ENCODE measurements around the gene ZNF792.
"Not testable (repeated sequence)": the region's sequence is repeated elsewhere in the genome, so short reads cannot be mapped to it uniquely, and the experiment has no call there.

Gene ZNF792

DNA sequence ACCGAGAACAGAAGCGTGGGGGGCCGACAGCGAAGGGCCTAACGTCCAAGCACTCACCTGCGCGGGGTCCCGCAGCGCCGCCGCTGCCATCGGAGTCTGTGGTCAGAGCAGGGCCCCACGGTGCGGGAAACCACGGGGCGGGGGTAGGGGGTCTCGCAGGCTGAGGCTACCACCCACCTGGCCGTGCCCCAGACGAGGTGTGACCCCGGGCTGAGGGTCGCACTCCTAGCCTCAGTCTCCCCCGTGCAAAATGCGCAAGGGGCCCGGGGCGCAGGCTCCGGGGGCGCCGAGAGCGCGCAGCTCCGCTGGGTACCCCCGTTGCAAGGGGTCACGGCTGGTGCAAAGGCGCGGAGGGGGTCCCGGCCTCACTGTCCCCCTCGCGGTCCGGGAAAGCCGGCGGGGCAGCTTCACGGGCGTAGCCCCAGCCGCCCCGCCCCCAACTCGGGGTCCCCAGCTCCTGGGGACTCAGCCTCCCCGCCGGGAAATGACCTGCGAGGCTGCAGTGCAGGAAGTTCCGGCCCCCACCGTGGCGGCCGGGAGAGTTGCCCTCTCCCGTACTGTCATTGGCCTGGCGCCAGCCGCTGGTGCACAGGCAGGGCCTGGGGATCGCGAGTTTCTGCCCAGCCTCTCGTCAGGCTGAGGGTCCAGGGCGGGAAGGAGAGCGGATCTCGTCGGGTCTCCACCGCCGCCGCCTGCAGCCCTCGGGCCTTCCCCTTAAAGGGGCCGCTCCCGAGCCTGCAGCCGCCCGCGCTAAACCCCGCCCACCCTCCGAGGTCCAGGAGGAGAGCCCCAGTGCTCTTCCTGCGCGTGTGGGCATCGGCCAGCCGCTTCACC, at the start of gene ZNF792:
Gene ZNF792 (minus strand): TSS at position 657 of the 834 bp plus-strand sequence. CDS start 567 bp downstream, at position 90.
- peak in 1 of 3 donors; percentile 26 for DNase-seq (ENCODE audit: low read depth in 3 of 3, low spot score in 1 of 3)

DNA sequence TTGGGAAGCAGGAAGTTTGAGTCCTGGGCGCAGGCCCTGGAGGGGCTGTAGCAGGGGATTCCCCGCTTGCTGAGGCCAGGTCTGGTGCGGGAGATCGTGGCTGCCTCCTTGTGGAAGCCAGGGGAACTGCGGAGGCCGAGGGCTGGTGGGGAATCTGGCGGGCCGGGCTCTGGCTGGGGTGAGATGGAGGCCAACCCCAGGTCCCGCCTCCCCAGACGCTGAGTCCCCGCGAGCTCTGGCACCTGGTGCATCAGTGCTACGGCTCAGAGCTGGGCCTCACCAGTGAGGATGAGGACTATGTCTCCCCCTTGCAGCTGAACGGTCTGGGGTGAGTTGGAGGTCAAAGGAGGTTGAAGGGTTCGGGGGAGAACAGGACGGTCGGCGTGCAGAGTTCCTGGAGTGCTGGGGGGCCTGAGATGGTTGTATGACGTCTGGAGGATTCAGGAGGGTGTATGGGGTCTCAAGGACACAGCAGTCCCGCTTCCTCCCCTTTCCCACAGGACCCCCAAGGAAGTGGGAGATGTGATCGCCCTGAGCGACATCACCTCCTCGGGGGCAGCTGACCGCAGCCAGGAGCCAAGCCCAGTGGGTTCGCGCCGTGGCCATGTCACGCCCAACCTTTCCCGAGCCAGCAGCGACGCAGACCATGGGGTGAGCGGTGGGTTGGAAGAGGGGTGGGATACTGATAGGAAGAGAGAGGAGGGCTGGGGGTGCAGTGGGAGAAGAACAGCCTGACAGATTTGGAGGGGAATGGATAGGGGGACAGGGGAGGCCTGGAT, 49.2 kb upstream of the ZNF792 start:
- DNase-seq (ENCODE audit: low read depth in 3 of 3, low spot score in 1 of 3) = peak; percentile 56 to 79 (median 67)

DNA sequence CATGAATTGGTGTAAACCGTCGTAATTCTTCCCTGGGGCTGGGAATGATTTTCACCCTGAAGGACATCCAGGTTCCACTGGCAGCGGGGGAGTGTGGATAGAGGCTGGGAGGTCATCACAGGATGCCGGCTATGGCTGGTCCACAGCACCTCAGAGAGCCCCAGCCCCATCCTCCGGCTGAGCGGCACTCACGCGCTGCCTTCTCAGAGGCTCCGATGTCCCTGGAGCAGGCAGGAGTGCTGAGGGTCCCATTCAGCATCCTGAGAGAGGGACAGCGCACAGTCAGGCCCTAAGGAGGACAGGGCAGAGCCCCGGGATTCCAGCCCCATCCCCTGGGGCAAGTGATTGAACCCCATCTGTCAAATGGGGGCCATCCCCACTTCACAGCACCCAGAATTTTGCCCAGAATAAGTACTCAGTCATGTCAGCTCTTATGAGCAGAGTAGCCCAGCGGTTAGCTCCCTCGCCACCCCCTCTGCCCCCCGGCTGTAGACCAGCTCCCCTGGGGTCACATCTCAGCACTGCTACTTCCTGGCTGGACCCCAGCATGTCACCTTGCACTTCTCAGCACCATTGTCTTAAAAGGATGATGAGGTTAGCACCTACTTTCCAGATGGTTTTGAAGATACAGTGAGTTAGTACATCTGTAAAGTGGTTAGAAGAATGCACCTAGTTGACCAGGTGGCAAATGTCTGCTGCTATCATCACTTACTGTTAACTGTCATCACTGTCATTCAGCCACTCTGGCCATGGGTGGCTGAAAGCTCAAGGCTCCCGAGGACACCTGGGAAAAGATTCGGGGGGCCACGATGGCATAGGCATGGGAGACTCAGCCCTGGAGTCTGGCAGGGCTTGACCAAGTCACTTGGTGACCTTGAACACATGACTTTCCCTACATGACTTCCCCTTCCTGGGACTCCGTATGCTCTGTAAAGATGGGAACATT, 48.0 kb upstream of the ZNF792 start:
- DNase-seq (ENCODE audit: low read depth in 3 of 3, low spot score in 1 of 3) = no peak

DNA sequence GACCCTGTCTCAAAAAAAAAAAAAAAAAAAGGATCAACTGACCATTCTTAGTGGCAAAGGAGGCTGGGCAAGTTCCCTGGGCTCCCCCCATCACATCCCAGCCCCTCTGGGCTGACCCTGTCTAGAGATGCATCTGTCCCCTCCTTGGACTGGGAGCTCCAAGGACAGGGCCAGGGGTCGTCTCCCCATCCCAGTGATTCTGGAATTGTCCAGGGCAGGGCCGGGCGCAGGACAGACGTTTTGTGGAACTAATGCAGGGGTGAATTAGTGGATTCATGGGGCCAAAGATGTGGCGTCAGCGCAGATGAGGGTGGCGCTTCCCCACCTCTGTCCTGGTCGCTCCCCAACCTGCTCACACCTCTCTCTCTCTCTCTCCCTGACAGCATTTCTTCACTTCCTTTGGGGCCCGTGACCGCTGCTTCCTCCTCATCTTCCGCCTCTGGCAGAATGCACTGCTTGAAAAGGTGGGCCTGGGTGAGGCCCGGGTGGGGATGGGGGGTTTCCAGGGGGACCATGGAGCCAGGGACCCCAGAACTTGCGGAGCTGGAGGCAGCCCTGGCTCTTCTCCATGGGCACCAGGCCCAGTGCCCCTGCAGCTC, 47.2 kb upstream of the ZNF792 start:
- DNase-seq (ENCODE audit: low read depth in 3 of 3, low spot score in 1 of 3) = no peak

DNA sequence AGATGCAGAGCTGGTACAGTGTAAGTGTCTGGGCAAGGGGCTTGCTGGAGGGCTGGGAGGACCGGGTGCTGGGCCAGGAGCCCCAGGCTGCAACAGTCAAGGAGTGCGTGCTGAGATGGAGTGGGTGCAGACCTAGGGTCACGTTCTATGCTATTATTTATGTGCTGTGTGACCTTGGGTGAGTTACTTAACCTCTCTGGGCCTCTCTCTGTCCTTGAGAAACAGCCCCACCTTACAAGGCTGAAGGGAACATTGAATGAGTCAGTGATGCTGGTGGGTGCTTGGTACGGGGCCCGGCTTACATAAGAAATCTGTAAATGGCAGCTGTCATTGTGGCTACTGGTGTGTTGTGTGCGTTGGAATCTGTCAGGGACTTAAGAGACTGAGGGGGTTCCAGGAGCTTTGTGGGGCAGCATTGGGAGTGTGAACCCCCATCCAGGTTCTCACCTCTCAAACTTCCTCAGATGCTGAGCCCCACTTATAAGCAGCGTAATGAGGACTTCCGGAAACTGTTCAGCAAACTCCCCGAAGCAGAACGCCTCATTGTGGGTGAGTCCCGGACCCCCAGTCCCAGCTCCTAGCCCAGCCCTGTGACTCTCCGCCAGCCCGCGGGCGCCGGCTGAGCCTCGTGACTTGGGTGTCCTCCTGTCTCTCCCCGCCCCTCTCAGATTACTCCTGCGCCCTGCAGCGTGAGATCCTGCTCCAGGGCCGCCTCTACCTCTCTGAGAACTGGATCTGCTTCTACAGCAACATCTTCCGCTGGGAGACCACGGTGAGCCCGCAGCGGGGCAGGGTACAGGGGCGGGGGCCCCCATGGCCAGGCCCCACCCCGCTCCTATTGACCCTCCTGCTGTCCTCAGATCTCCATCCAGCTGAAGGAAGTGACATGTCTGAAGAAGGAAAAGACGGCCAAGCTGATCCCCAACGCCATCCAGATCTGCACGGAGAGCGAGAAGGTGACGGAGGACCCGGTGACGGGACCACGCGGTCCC, 45.7 kb upstream of the ZNF792 start:
- no peak for DNase-seq (ENCODE audit: low read depth in 3 of 3, low spot score in 1 of 3)

DNA sequence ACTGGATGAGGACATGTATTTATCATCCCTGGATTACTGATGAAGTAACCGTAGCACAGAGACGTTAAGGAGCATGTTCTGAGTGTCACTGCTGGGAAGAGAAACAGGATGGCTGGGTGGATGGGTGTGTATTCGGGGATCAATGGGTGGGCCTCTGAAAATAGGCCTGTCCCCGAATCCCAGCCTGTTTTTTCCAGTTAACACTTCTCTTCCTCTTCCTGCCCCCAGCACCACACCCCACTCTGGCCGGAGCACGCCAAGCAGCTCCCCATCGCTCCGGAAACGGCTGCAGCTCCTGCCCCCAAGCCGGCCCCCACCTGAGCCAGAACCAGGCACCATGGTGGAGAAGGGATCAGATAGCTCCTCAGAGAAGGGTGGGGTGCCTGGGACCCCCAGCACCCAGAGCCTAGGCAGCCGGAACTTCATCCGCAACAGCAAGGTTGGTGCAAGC, 44.9 kb upstream of the ZNF792 start:
- no peak for DNase-seq (ENCODE audit: low read depth in 3 of 3, low spot score in 1 of 3)

DNA sequence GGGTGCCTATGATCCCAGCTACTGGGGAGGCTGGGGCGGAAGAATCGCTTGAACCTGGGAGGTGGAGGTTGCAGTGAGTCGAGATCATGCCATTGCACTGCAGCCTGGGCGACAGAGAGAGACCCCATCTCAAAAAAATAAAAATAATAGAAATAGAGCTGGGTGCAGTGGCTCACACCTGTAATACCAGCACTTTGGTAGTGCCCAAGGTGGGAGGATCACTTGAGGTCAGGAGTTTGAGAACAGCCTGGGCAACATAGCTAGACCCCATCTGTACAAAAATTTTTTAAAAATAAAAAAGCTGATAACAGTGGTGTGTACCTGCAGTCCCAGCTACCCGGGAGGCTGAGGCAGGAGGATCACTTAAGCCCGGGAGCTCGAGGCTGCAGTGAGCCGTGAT, 43.4 kb upstream of the ZNF792 start:
- not testable (repeated sequence) for DNase-seq (ENCODE audit: low read depth in 3 of 3, low spot score in 1 of 3)

DNA sequence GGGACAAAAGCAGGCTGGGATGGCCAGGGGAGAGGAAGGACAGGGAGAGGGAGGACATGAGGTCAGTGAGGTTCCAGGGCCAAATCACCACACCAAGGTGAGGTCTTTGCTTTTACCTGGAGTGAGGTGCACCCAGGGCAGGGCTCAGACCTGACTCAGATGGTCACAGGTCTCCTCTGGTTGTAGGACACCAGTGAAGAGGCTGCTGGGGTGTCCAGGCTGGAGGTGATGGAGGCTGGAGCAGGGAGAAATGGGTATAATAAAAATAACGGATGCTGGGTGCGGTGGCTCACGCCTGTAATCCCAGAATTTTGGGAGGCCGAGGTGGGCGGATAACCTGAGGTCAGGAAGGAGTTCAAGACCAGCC, 43.0 kb upstream of the ZNF792 start:
- no peak for DNase-seq (ENCODE audit: low read depth in 3 of 3, low spot score in 1 of 3)

DNA sequence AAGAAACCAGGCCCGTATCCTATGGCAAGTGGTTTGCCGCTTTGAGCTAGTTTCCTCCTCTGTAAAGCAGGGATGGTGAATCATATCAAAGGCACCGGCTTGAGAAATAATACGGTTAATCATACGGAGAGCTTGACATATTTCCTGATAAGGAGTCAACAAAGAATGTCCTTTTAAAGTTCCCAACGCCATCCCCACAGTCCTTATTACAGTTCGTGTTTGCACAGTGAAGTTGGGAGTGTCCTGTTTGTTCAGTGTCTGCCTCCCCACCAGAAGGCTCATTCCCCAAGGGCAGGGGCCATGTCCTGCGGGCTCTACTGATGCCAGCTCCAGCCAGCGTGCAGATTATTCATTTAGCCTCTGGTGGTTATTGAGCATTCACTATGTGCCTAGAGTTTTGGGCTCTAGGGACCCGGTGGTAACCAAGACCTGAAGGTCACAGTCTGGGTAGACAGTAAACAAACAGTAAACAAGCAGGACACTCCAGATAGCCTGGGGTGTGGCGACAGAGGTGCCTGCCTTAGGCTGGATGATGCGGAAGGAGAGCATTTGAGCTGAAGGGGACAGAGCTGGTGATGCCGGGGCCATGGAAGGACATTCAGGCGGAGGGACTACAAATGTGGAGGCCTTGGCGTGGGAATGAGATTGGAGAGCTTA, 42.4 kb upstream of the ZNF792 start:
- DNase-seq (ENCODE audit: low read depth in 3 of 3, low spot score in 1 of 3) = no peak

DNA sequence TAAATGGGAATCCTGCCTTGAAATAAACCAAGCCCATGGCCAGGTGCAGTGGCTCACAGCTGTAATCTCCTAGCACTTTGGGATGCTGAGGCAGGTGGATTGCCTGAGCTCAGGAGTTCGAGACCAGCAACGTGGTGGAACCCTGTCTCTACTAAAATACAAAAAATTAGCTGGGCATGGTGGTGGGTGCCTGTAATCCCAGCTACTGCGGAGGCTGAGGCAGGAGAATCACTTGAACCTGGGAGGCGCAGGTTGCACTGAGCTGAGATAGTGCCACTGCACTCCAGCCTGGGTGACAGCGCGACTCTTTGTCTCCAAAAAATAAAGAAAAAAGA, 41.9 kb upstream of the ZNF792 start:
- not testable (repeated sequence) for DNase-seq (ENCODE audit: low read depth in 3 of 3, low spot score in 1 of 3)

DNA sequence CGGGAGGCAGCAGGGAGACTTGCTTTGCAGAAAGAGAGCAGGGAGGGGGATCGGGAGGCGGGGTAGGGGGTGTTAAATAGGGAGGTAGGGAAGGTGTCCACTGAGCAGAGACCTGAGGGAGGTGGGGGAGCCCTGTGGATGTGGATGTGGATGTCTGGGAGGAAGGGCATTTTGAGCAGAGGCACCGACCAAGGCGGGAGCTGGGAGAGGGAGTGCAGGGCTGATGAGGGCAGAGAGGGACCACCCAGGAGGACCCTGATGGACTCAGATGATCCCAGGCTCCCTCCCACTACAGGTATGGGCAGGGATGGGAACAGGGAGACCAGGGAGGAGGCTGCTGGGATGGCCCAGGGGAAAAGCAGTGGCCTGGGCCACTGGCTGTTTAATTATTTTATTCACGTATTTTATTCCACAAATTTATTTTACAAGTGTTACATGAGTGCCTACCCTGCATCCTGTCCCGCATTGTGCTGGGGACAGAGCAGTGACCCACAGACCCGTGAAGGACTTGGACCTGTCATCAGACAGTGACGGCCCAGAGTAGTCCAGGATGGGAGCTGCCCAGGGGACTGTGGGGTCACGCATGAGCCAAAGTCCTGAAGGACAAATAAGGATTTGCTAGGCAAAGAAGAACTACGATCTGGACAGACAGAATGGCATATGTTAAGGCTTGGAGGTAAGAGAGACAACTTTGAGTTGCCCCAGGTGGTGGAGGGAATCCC, 41.4 kb upstream of the ZNF792 start:
- no peak for DNase-seq (ENCODE audit: low read depth in 3 of 3, low spot score in 1 of 3)

DNA sequence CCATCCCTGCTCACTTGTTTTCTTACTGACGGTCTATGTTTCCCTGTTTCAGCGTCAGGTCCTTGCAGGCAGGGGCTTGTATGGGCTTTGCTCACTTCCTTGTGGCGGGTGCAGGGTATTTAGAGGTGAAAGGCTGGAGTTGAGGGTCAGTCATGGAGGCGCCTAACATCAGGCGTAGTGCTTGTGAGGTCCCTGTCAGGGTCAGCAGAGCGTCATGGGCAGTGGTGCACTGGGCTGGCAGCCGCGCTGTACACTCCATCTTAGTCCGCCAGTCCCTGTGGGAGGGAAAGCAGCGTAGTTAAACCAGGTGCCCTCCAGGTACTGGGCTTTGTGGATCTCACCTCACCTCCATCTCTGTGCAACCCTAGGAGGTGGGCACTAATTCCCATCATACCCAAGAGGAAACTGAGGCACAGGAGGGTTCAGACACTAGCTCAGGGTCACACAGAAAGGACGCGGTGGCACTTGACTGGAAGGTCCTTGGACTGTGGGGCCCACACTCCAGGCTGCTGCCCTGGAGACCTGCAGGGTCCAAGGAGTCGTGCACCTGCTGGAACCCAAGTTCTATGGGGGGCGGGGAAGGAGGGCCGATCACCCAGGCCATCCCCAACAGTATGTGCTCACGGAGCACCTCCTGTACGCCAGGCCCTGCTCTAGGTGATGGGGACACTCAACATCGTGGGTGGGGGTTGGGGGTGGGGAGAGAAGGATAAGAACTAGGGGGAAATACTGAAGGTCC, 40.7 kb upstream of the ZNF792 start:
- no peak for DNase-seq (ENCODE audit: low read depth in 3 of 3, low spot score in 1 of 3)

DNA sequence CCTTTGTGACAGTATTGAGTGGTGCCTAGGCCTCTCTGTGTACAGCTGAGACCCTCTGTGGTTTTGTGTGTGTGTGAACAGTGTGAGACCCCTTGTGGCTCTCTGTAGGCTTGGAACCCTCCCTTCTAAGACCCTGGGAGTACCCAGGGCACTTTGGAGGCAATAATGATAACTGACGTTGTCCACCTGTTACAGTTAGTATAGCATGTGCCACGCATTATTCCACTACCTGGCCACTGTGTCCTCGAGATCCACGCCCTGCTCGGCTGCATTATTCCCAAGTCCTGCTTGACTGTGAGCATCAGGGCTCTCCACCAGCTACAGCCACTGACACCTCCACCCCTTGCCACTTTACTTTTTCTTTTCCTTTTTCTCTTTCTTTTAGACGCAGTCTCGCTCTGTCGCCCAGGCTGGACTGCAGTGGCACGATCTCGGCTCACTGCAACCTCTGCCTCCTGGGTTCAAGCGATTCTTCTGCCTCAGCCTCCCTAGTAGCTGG, 38.1 kb upstream of the ZNF792 start:
- DNase-seq (ENCODE audit: low read depth in 3 of 3, low spot score in 1 of 3) = no peak

DNA sequence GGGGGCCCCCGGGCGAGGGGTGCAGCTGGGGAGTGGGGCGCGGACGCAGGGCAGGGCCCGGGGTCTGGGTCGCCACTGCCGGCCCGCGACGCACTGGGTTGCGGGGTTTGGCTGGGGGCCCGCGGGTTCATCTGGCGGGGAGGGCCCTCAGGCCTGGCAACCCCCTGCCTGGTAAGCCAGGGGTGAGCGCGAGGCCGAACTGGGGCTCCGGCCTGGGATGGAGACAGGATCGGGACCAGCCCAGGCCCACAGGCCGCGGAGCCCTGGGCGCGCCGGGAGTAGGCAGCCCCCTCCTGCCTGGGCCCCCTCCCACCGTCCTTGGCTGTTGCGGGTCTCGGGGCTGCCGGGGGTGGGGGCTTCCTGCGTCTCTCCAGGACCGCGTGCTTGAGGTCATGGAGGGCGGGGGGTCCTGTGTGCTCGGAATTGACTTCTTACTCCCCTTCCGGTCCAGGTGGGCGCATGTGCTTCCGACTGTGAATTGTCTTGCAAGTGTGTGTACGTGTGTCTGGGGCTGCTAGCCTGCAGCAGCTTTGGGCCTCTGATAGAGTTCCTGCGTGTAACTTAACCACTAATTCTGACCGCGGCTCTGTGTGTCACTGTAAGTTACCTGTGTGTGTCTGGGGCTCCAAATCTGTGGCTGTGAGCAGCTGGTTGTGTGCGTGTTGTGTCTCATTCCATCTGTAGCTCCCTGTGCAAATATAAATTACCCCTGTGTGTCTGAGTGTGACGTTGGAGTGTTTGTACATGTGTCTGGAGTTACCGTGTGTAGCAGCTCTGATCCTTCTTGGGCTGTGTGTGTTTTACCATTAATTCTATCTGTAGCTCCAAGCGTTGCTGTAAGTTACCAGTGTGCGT, 36.8 kb upstream of the ZNF792 start:
- DNase-seq (ENCODE audit: low read depth in 3 of 3, low spot score in 1 of 3) = peak in 1 of 3 donors; percentile 34

DNA sequence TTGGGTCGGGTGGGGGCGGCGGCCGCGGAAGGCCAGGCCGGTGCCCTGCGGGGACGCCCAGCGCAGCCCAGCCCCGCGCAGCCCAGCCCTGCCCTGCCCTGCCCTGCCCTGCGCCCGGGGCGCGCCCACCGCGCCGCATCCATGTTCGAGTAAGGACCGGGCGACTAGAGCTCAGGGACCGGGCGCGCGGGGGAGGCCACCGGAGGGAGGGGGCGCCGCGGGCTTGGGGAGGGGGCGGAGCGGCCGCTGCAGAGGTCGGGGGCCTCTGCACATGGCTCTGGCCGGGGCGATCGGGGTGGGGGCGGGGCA, 36.3 kb upstream of the ZNF792 start:
- no peak for DNase-seq (ENCODE audit: low read depth in 3 of 3, low spot score in 1 of 3)

DNA sequence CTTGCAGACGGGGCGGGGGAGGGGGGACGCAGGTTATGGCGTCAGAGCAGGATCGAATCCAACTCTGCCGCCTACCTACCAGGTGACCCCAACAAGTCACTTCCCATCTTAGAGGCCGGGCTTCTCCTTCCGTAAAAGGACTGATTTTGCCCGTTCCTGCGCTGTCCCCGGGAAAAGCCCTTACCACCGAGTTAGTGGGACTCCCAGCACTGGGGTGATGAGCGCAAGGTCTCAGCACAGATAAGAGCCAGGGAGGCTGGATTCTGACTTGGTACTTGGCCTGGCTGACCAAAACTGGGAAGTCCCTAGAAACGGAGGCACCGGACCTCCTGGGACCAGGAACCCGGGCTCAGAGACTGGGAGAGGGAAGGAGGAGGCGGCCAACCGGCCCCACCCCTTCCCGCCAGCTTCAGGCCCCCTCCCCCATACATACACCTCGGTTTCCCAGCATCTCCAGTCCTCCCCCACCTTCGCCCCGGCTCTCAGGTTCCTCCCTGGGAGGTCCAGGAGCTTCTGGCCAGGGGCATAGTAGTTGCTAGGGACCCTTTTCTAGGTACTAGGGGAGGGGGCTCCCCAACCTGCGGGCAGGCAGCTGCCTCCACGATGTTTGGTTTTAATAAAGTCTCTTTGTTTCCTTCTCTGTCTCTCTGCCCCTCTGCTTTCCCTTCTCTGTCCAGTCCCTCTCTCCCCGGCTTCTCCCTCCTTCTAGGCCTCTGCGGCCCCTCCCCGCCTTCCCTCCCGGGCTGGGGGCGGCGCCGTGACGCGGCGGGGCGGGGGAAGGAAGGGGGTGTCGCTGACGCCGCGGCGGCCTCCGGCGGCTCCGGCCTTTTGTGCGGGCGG, 35.7 kb upstream of the ZNF792 start, which contains the start of gene GRAMD1A:
Gene GRAMD1A (plus strand): TSS at position 826 of the 840 bp plus-strand sequence. CDS start 156 bp downstream, outside the sequence.
- DNase-seq (ENCODE audit: low read depth in 3 of 3, low spot score in 1 of 3) = peak in 2 of 3 donors; percentile 38 to 72

All from stimulated activated CD4-positive, alpha-beta T cell treated with anti-CD3 and anti-CD28 coated beads, TNF-alpha, amount 100 ng/mL, for 1 hour (primary cell).